HepG2 (cell line): ENCODE results near the gene STK36. TPM values are rescaled to one million over a fixed set of nuclear protein-coding genes. Genes with fewer than 3 reads are reported as not detected.

Experiments
- AKAP8 ChIP-seq: sonication (generic); formaldehyde crosslinking; IDR thresholded peaks from 2 replicates; pipeline ENCODE4 v1.5.1; 2020; ENCODE audit warnings: mild to moderate bottlenecking, missing genetic modification reagents
- ARNTL ChIP-seq: sonication (generic); formaldehyde crosslinking; IDR thresholded peaks from 2 replicates; pipeline ENCODE4 v1.4.0; 2020; ENCODE audit warnings: mild to moderate bottlenecking, missing genetic modification reagents
- BCL6 ChIP-seq: IDR thresholded peaks from 2 replicates; pipeline ENCODE4 v1.6.1; 2016; ENCODE audit warnings: missing genetic modification reagents, missing compliant biosample characterization
- CENPT ChIP-seq: sonication (generic); formaldehyde crosslinking; IDR thresholded peaks from 2 replicates; pipeline ENCODE4 v1.8.0; 2022; ENCODE audit warnings: low read depth, mild to moderate bottlenecking, moderate library complexity, missing genetic modification reagents
- GABPA ChIP-seq, 2 experiments: IDR thresholded peaks; 2 replicates each; pipeline ENCODE4 v1.6.1; 2011 to 2016; ENCODE audit warnings: low read depth in 2 of 2, low read length in 1 of 2, missing biosample characterization in 1 of 2, missing genetic modification characterization in 1 of 2
- GLI4 ChIP-seq: sonication (generic); formaldehyde crosslinking; IDR thresholded peaks from 2 replicates; pipeline ENCODE4 v1.5.1; 2020; ENCODE audit warnings: missing genetic modification reagents, mild to moderate bottlenecking, moderate library complexity, borderline replicate concordance
- HIVEP1 ChIP-seq: sonication (generic); formaldehyde crosslinking; IDR thresholded peaks from 2 replicates; pipeline ENCODE4 v1.4.0; 2020; ENCODE audit warnings: mild to moderate bottlenecking, missing genetic modification reagents
- HOXA5 ChIP-seq: sonication (generic); formaldehyde crosslinking; IDR thresholded peaks from 2 replicates; pipeline ENCODE4 v1.4.0; 2020; ENCODE audit warnings: missing genetic modification reagents
- PHF21A ChIP-seq: sonication (generic); formaldehyde crosslinking; IDR thresholded peaks from 2 replicates; pipeline ENCODE4 v1.5.0; 2020; ENCODE audit warnings: mild to moderate bottlenecking, missing genetic modification reagents
- POGZ ChIP-seq: sonication (generic); formaldehyde crosslinking; IDR thresholded peaks from 2 replicates; pipeline ENCODE4 v1.4.0; 2020; ENCODE audit warnings: mild to moderate bottlenecking, missing genetic modification reagents
- POLR2G ChIP-seq: fragments of 200-400 bp; formaldehyde crosslinking; IDR thresholded peaks from 2 replicates; pipeline ENCODE4 v1.6.1; 2018; ENCODE audit warnings: mild to moderate bottlenecking, low read depth, low read length, moderate library complexity
- RBM39 ChIP-seq: fragments of 200-400 bp; formaldehyde crosslinking; IDR thresholded peaks from one replicate; pipeline ENCODE4 v1.6.1; 2018; ENCODE audit warnings: antibody characterized with exemption, mild to moderate bottlenecking, low read depth, low read length; ENCODE audit not compliant: poor library complexity, severe bottlenecking
- SP5 ChIP-seq: IDR thresholded peaks from 2 replicates; pipeline ENCODE4 v1.6.1; 2016; ENCODE audit warnings: low read depth, borderline replicate concordance
- STAG1 ChIP-seq: sonication (generic); formaldehyde crosslinking; IDR thresholded peaks from 2 replicates; pipeline ENCODE4 v1.4.0; 2020; ENCODE audit warnings: missing genetic modification reagents
- TCF12 ChIP-seq, 2 experiments: fragments of 450-650 bp in 1 of 2; sonication (generic) in 1 of 2; formaldehyde crosslinking in 1 of 2; IDR thresholded peaks; 2 replicates each; pipeline versions ENCODE4 v1.6.1 to v1.8.0; 2017 to 2022; ENCODE audit warnings: antibody characterized with exemption in 1 of 2, mild to moderate bottlenecking in 1 of 2, missing genetic modification reagents in 1 of 2, moderate library complexity in 1 of 2
- TCF7 ChIP-seq: sonication (generic); IDR thresholded peaks from 2 replicates; pipeline ENCODE4 v1.6.1; 2016; ENCODE audit warnings: antibody characterized with exemption, low read depth
- ZNF143 ChIP-seq: sonication (generic); formaldehyde crosslinking; IDR thresholded peaks from 2 replicates; pipeline ENCODE4 v1.4.0; 2020; ENCODE audit warnings: missing genetic modification reagents
- ZNF326 ChIP-seq: sonication (generic); formaldehyde crosslinking; IDR thresholded peaks from 2 replicates; pipeline ENCODE4 v1.4.0; 2020; ENCODE audit warnings: missing genetic modification reagents, borderline replicate concordance
- ZNF557 ChIP-seq: sonication (generic); formaldehyde crosslinking; IDR thresholded peaks from 2 replicates; pipeline ENCODE4 v1.4.0; 2020; ENCODE audit warnings: missing genetic modification reagents
- ZSCAN30 ChIP-seq: sonication (generic); formaldehyde crosslinking; IDR thresholded peaks from 2 replicates; pipeline ENCODE4 v1.5.0; 2020; ENCODE audit warnings: mild to moderate bottlenecking, missing genetic modification reagents
- polyA plus RNA-seq, 8 experiments: library from polyadenylated mRNA; depleted of rRNA in 3 of 8; stranded (reverse) in 7 of 8; unstranded in 1 of 8; fragments of >200 nt; fragmentation: Illumina TruSeq in 4 of 8; extraction: Trizol in 4 of 8; gene quantifications; 2 replicates each; pipeline versions ENCODE4 v1.2.1 to v1.2.3, GENCODE V29; 2011 to 2016; ENCODE audit warnings: low read depth in 4 of 8, missing spikeins in 1 of 8, mixed read lengths in 1 of 8; ENCODE audit not compliant: insufficient read depth in 1 of 8
- total RNA-seq, 5 experiments: library from RNA; depleted of rRNA; stranded (reverse); fragments of >200 nt; fragmentation: Illumina TruSeq; extraction: Trizol; gene quantifications; 2 replicates each; pipeline ENCODE4 v1.2.3, GENCODE V29; 2016; ENCODE audit warnings: low read depth in 1 of 5
- TF ChIP-seq, protein P1 (sequence below): sonication (generic); formaldehyde crosslinking; IDR thresholded peaks from 2 replicates; pipeline ENCODE4 v1.4.0; 2020; ENCODE audit warnings: missing genetic modification reagents
- TF ChIP-seq, protein P2 (sequence below): IDR thresholded peaks from 2 replicates; pipeline ENCODE4 v1.6.1; 2016; ENCODE audit warnings: missing compliant biosample characterization, missing genetic modification reagents, borderline replicate concordance
- TF ChIP-seq, protein P3 (sequence below): sonication (generic); formaldehyde crosslinking; IDR thresholded peaks from 2 replicates; pipeline ENCODE4 v1.4.0; 2020; ENCODE audit warnings: low read depth, missing genetic modification reagents

STK36 gene
- total and polyA plus RNA-seq, 2 of the 13 experiments (the other 11 are each of a cell fraction or from before 2014, with no cell fraction given): 45.9 to 83.5 TPM

DNA sequence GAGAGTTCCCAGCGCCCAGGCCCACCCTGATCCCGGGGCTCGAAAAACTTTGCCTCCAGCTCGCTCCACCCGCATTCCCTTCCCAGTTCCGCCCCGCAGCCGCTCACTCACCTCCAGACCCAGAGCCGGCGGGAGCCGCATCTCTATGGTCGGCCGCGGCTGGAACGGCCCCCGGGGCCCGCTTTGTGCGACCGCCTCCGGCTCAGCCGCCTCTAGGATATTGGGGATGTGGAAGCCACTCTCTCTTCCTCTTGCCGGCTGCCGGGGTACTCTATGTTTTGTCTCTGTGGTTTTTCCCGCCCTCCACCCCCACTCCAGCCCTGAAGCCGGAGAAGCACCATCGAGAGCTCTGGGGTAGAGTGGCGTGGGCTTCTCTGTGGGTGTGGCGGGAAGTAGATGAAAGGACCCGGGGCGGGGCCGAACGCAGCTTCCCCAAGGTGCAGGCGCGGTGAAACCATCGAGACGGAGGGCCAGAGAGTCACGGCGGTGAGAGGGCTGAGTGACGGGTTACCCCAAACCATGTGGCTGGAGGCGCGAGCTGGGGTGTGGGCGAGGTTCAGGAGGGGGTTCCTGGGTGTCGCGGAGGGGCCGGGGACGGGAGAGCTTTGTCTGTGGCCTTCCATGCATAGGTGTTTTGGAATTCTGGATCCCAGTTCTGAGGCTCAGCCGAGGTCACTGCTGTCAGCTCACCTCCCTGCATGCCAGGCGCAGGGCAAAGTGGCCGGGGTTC is 12.5 kb upstream of the STK36 start, which contains the start of the genes BCS1L and ZNF142 (continued):
- peak; percentile 73 for TF ChIP-seq POGZ (CRISPR knock-in tag)
- peak; percentile 77; the same call in 1 of the 2 replicates for TF ChIP-seq ARNTL (CRISPR knock-in tag)
- TF ChIP-seq, protein P1, sequence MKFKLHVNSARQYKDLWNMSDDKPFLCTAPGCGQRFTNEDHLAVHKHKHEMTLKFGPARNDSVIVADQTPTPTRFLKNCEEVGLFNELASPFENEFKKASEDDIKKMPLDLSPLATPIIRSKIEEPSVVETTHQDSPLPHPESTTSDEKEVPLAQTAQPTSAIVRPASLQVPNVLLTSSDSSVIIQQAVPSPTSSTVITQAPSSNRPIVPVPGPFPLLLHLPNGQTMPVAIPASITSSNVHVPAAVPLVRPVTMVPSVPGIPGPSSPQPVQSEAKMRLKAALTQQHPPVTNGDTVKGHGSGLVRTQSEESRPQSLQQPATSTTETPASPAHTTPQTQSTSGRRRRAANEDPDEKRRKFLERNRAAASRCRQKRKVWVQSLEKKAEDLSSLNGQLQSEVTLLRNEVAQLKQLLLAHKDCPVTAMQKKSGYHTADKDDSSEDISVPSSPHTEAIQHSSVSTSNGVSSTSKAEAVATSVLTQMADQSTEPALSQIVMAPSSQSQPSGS (CRISPR knock-in tag): peak; percentile 62; the same call in 1 of the 2 replicates
- no peak for TF ChIP-seq ZNF326 (CRISPR knock-in tag)
- TF ChIP-seq GABPA (IDR thresholded peaks at IDR 0.05; ENCODE audit: low read depth, low read length): peak; percentile 73
- TF ChIP-seq GABPA (CRISPR knock-in tag; IDR thresholded peaks at IDR 0.05; ENCODE audit: low read depth): peak; percentile 94
- peak; percentile 59; the same call in 1 of the 2 replicates for TF ChIP-seq AKAP8
- peak; percentile 61; the same call in 1 of the 2 replicates for TF ChIP-seq GLI4
- TF ChIP-seq ZNF143: peak; percentile 45
- TF ChIP-seq TCF7: peak; percentile 79; the same call in 1 of the 2 replicates
- peak; percentile 48; the same call in 1 of the 2 replicates for TF ChIP-seq ZNF557
- TF ChIP-seq STAG1 (CRISPR knock-in tag): 0 out of 2 replicates have a peak, but pooled peaks have one; percentile 4
- TF ChIP-seq, protein P2, sequence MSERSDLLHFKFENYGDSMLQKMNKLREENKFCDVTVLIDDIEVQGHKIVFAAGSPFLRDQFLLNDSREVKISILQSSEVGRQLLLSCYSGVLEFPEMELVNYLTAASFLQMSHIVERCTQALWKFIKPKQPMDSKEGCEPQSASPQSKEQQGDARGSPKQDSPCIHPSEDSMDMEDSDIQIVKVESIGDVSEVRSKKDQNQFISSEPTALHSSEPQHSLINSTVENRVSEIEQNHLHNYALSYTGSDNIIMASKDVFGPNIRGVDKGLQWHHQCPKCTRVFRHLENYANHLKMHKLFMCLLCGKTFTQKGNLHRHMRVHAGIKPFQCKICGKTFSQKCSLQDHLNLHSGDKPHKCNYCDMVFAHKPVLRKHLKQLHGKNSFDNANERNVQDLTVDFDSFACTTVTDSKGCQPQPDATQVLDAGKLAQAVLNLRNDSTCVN (CRISPR knock-in tag): 0 out of 2 replicates have a peak, but pooled peaks have one; percentile 51
- peak; percentile 93 for TF ChIP-seq POLR2G
- peak; percentile 73 for TF ChIP-seq HOXA5
- TF ChIP-seq, protein P3, sequence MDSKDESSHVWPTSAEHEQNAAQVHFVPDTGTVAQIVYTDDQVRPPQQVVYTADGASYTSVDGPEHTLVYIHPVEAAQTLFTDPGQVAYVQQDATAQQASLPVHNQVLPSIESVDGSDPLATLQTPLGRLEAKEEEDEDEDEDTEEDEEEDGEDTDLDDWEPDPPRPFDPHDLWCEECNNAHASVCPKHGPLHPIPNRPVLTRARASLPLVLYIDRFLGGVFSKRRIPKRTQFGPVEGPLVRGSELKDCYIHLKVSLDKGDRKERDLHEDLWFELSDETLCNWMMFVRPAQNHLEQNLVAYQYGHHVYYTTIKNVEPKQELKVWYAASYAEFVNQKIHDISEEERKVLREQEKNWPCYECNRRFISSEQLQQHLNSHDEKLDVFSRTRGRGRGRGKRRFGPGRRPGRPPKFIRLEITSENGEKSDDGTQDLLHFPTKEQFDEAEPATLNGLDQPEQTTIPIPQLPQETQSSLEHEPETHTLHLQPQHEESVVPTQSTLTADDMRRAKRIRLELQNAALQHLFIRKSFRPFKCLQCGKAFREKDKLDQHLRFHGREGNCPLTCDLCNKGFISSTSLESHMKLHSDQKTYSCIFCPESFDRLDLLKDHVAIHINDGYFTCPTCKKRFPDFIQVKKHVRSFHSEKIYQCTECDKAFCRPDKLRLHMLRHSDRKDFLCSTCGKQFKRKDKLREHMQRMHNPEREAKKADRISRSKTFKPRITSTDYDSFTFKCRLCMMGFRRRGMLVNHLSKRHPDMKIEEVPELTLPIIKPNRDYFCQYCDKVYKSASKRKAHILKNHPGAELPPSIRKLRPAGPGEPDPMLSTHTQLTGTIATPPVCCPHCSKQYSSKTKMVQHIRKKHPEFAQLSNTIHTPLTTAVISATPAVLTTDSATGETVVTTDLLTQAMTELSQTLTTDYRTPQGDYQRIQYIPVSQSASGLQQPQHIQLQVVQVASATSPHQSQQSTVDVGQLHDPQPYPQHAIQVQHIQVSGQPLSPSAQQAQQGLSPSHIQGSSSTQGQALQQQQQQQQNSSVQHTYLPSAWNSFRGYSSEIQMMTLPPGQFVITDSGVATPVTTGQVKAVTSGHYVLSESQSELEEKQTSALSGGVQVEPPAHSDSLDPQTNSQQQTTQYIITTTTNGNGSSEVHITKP (CRISPR knock-in tag): peak; percentile 31; the same call in 1 of the 2 replicates
- TF ChIP-seq RBM39: peak; percentile 92
- TF ChIP-seq BCL6 (CRISPR knock-in tag): no peak; the same call in 1 of the 2 replicates
- no peak for TF ChIP-seq ZSCAN30 (CRISPR knock-in tag)
- TF ChIP-seq TCF12 (IDR thresholded peaks at IDR 0.05): no peak
- TF ChIP-seq TCF12 (CRISPR knock-in tag; IDR thresholded peaks at IDR 0.05): peak; percentile 91; the same call in 1 of the 2 replicates
- TF ChIP-seq HIVEP1 (CRISPR knock-in tag): peak; percentile 86
- TF ChIP-seq PHF21A: peak; percentile 72; the same call in 1 of the 2 replicates
- 0 out of 2 replicates have a peak, but pooled peaks have one; percentile 62 for TF ChIP-seq CENPT (CRISPR knock-in tag)
- TF ChIP-seq SP5 (CRISPR knock-in tag): peak; percentile 79; the same call in 1 of the 2 replicates
